H1 (cell line): ENCODE results near the gene ISOC2. TPM values are rescaled to one million over a fixed set of nuclear protein-coding genes. Genes with fewer than 3 reads are reported as not detected.

ENCODE experiments used
- CTCF ChIA-PET: fragments of 300-600 bp; sonication (Branson Sonifier 250); formaldehyde crosslinking; loops from one replicate; lab custom pipeline; 2021; ENCODE audit not compliant: partially characterized antibody; lab: Charles Lee
- POLR2A ChIA-PET: fragments of 300-600 bp; sonication (Branson Sonifier 250); formaldehyde crosslinking; loops from one replicate; lab custom pipeline; 2021; ENCODE audit warnings: inconsistent platforms; ENCODE audit not compliant: partially characterized antibody; lab: Charles Lee
- DNase-seq, 2 experiments: peaks; one replicate each; pipeline versions ENCODE4 v3.0.0 to v3.0.0-alpha.2; 2010 to 2022; ENCODE audit warnings: low spot score in 2 of 2, low read depth in 1 of 2, mixed read lengths in 1 of 2
- FAIRE-seq: peaks from 2 replicates; lab custom pipeline; 2011; peaks lifted over from hg19 to GRCh38; lab: Jason Lieb, UNC
- H2AFZ ChIP-seq: 2 replicates; pipeline ENCODE4 v1.8.1; 2012; ENCODE audit warnings: low read length, inconsistent platforms
- H2AK5ac ChIP-seq: 2 replicates; pipeline ENCODE4 v1.6.1; 2013; ENCODE audit warnings: low read depth, low read length
- H2BK120ac ChIP-seq: replicated peaks from 2 replicates; pipeline ENCODE3; 2013; ENCODE audit warnings: low read depth, low read length, inconsistent platforms
- H2BK12ac ChIP-seq: 2 replicates; pipeline ENCODE4 v1.6.1; 2013; ENCODE audit warnings: low read depth, low read length
- H2BK15ac ChIP-seq: 2 replicates; pipeline ENCODE4 v1.6.1; 2013; ENCODE audit warnings: low read length
- H2BK20ac ChIP-seq: 2 replicates; pipeline ENCODE4 v1.6.1; 2013; ENCODE audit warnings: low read length
- H2BK5ac ChIP-seq: 2 replicates; pipeline ENCODE4 v1.6.1; 2013; ENCODE audit warnings: low read depth, low read length
- H3K14ac ChIP-seq: 2 replicates; pipeline ENCODE4 v1.6.1; 2013; ENCODE audit warnings: inconsistent platforms; ENCODE audit not compliant: insufficient read length
- H3K18ac ChIP-seq: 2 replicates; pipeline ENCODE4 v1.6.1; 2013; ENCODE audit warnings: low read length; ENCODE audit errors: extremely low read depth
- H3K23ac ChIP-seq: 2 replicates; pipeline ENCODE4 v1.6.1; 2013; ENCODE audit warnings: inconsistent platforms; ENCODE audit not compliant: insufficient read length
- H3K23me2 ChIP-seq: 2 replicates; pipeline ENCODE4 v1.6.1; 2013; ENCODE audit warnings: low read depth, low read length
- H3K27ac ChIP-seq: 2 replicates; pipeline ENCODE4 v1.6.1; 2011; ENCODE audit warnings: low read depth, low read length, inconsistent platforms
- H3K27me3 ChIP-seq, 4 experiments: replicated peaks in 1 of 4; 1 replicate in 1 of 4; 2 replicates in 3 of 4; pipeline versions ENCODE4 v1.6.1 to v1.8.1; 2011 to 2013; ENCODE audit warnings: low read length in 3 of 4, mild to moderate bottlenecking in 3 of 4, inconsistent platforms in 2 of 4, mixed read lengths in 2 of 4, moderate library complexity in 1 of 4; ENCODE audit not compliant: control insufficient read depth in 3 of 4, insufficient read depth in 3 of 4; ENCODE audit errors: extremely low read depth in 1 of 4
- H3K36me3 ChIP-seq, 4 experiments: 2 replicates each; pipeline versions ENCODE4 v1.6.1 to v1.8.1; 2011 to 2013; ENCODE audit warnings: mild to moderate bottlenecking in 4 of 4, low read length in 3 of 4, moderate library complexity in 2 of 4, control low read depth in 1 of 4, inconsistent platforms in 1 of 4; ENCODE audit not compliant: insufficient read depth in 4 of 4, control insufficient read depth in 2 of 4
- H3K4ac ChIP-seq: replicated peaks from 2 replicates; pipeline ENCODE3; 2013; ENCODE audit warnings: low read length, low read depth, mixed read lengths, inconsistent platforms; ENCODE audit not compliant: insufficient read length
- H3K4me1 ChIP-seq, 4 experiments: replicated peaks in 1 of 4; 1 replicate in 1 of 4; 2 replicates in 3 of 4; pipeline versions ENCODE4 v1.6.1 to v1.8.1; 2011 to 2013; ENCODE audit warnings: low read length in 3 of 4, inconsistent platforms in 2 of 4, mixed read lengths in 1 of 4; ENCODE audit not compliant: insufficient read depth in 4 of 4, control insufficient read depth in 3 of 4
- H3K4me2 ChIP-seq, 2 experiments: 2 replicates each; pipeline versions ENCODE4 v1.6.1 to v1.8.1; 2011 to 2013; ENCODE audit warnings: low read depth in 2 of 2, low read length in 2 of 2, control low read depth in 1 of 2, inconsistent platforms in 1 of 2, mild to moderate bottlenecking in 1 of 2; ENCODE audit not compliant: insufficient read depth in 1 of 2
- H3K4me3 ChIP-seq, 4 experiments: fragments of 200-600, 300-600 bp in 1 of 4; sonication (generic), shearing (Covaris generic), sonication (Bioruptor Twin) in 1 of 4; 2 replicates each; pipeline versions ENCODE4 v1.5.1 to v1.8.1; 2011 to 2016; ENCODE audit warnings: low read length in 4 of 4, low read depth in 3 of 4, control low read depth in 2 of 4, inconsistent platforms in 2 of 4, mild to moderate bottlenecking in 2 of 4, mixed read lengths in 1 of 4, moderate library complexity in 1 of 4; ENCODE audit not compliant: insufficient read depth in 2 of 4; ENCODE audit errors: extremely low read depth in 1 of 4
- H3K56ac ChIP-seq: replicated peaks from 2 replicates; pipeline ENCODE3; 2013; ENCODE audit warnings: low read depth, mild to moderate bottlenecking, mixed read lengths, low read length, inconsistent platforms; ENCODE audit not compliant: insufficient read length
- H3K79me1 ChIP-seq: 2 replicates; pipeline ENCODE4 v1.6.1; 2013; ENCODE audit warnings: low read depth, low read length, control low read depth
- H3K79me2 ChIP-seq, 2 experiments: 2 replicates each; pipeline versions ENCODE4 v1.6.1 to v1.8.1; 2012 to 2013; ENCODE audit warnings: low read length in 2 of 2, mild to moderate bottlenecking in 2 of 2, inconsistent platforms in 1 of 2; ENCODE audit not compliant: insufficient read depth in 2 of 2, control insufficient read depth in 1 of 2
- H3K9ac ChIP-seq, 4 experiments: replicated peaks in 1 of 4; 1 replicate in 1 of 4; 2 replicates in 3 of 4; pipeline versions ENCODE4 v1.6.1 to v1.8.1; 2011 to 2013; ENCODE audit warnings: low read depth in 3 of 4, low read length in 3 of 4, control low read depth in 2 of 4, mild to moderate bottlenecking in 2 of 4, moderate library complexity in 2 of 4, inconsistent platforms in 1 of 4; ENCODE audit errors: extremely low read depth in 1 of 4
- H3K9me3 ChIP-seq, 2 experiments: 2 replicates each; pipeline versions ENCODE4 v1.6.1 to v1.8.1; 2012 to 2013; ENCODE audit warnings: mild to moderate bottlenecking in 2 of 2, moderate library complexity in 2 of 2, control low read depth in 1 of 2, inconsistent platforms in 1 of 2, low read depth in 1 of 2, low read length in 1 of 2, mixed read lengths in 1 of 2; ENCODE audit not compliant: insufficient read depth in 2 of 2
- H4K20me1 ChIP-seq, 2 experiments: replicated peaks in 1 of 2; 2 replicates each; pipeline versions ENCODE3 to v1.8.1; 2011 to 2013; ENCODE audit warnings: inconsistent platforms in 2 of 2, low read length in 2 of 2, mild to moderate bottlenecking in 1 of 2; ENCODE audit not compliant: insufficient read depth in 2 of 2, control insufficient read depth in 1 of 2
- H4K5ac ChIP-seq: 2 replicates; pipeline ENCODE4 v1.6.1; 2013; ENCODE audit warnings: low read length, low read depth, mixed read lengths, inconsistent platforms; ENCODE audit not compliant: insufficient read length
- H4K8ac ChIP-seq: 2 replicates; pipeline ENCODE4 v1.8.0; 2013; ENCODE audit warnings: mild to moderate bottlenecking, moderate library complexity, low read length, inconsistent platforms; ENCODE audit not compliant: insufficient read depth; ENCODE audit errors: extremely low read depth
- H4K91ac ChIP-seq: replicated peaks from 2 replicates; pipeline ENCODE3; 2013; ENCODE audit warnings: low read length, mixed read lengths, inconsistent platforms; ENCODE audit not compliant: insufficient read length
- CHD2 ChIP-seq: IDR thresholded peaks from 2 replicates; pipeline ENCODE4 v1.6.1; 2012; ENCODE audit warnings: low read length, improper control_type of control experiment
- JUN ChIP-seq: IDR thresholded peaks from 2 replicates; pipeline ENCODE4 v1.6.1; 2011; ENCODE audit warnings: low read depth, mild to moderate bottlenecking, improper control_type of control experiment, low read length
- RXRA ChIP-seq: IDR thresholded peaks from 2 replicates; pipeline ENCODE4 v1.6.1; 2011; ENCODE audit warnings: low read depth, mild to moderate bottlenecking, low read length, moderate library complexity; ENCODE audit not compliant: insufficient read depth
- SAP30 ChIP-seq: fragments of 300-600 bp; sonication (generic); IDR thresholded peaks from 2 replicates; pipeline ENCODE4 v1.7.1; 2012; ENCODE audit warnings: low read length, moderate library complexity, mild to moderate bottlenecking, inconsistent platforms; ENCODE audit not compliant: insufficient read depth, insufficient replicate concordance
- SIRT6 ChIP-seq: IDR thresholded peaks from one replicate; pipeline ENCODE4 v1.7.1; 2012; ENCODE audit warnings: low read length, inconsistent platforms
- SP4 ChIP-seq: IDR thresholded peaks from 2 replicates; pipeline ENCODE4 v1.6.1; 2012; ENCODE audit warnings: low read length, inconsistent platforms
- SRF ChIP-seq: IDR thresholded peaks from 2 replicates; pipeline ENCODE4 v1.6.1; 2011; ENCODE audit warnings: mild to moderate bottlenecking, low read depth, low read length, moderate library complexity
- SUZ12 ChIP-seq: fragments of 200-600 bp; sonication (generic); IDR thresholded peaks from 2 replicates; pipeline ENCODE4 v1.6.1; 2012; ENCODE audit warnings: mild to moderate bottlenecking, inconsistent platforms, low read length, moderate library complexity, mixed read lengths
- TCF12 ChIP-seq: IDR thresholded peaks from 2 replicates; pipeline ENCODE4 v1.6.1; 2011; ENCODE audit warnings: low read depth, mild to moderate bottlenecking, low read length
- WGBS, 2 experiments: shearing (Covaris generic) in 1 of 2; methylation state at CpG; one replicate each; pipeline versions ENCODE4 v1.1.6 to v1.1.7; 2013 to 2015; ENCODE audit warnings: low lambda C conversion rate in 2 of 2, mixed read lengths in 2 of 2, inconsistent platforms in 1 of 2, low coverage in 1 of 2, missing lambda C conversion rate in 1 of 2; ENCODE audit not compliant: insufficient replicate concordance in 2 of 2, insufficient coverage in 1 of 2, insufficient read length in 1 of 2; ENCODE audit errors: extremely low coverage in 1 of 2, missing lambda C conversion rate in 1 of 2; 5-methylcytosine and 5-hydroxymethylcytosine counted together
- polyA plus RNA-seq, 7 experiments: library from polyadenylated mRNA; depleted of rRNA in 3 of 7; stranded (reverse) in 5 of 7; unstranded in 2 of 7; fragments of >200 nt in 5 of 7; fragments of 200-250 nt in 2 of 7; gene quantifications; 1 replicate in 5 of 7; 2 replicates in 1 of 7; 4 replicates in 1 of 7; pipeline versions ENCODE4 v1.2.1 to v1.2.3, GENCODE V29; 2011 to 2013; ENCODE audit warnings: missing spikeins in 2 of 7, mixed read lengths in 2 of 7
- total RNA-seq: library from RNA; stranded (reverse); fragmentation: NEBNext Ultra II Directional; extraction: Animal tissue kit (Norgen Biotek cat#: 25700); gene quantifications from 2 replicates; pipeline ENCODE4 v1.2.1, GENCODE V29; 2021

The ISOC2 gene
- total and polyA plus RNA-seq, 2 of the 8 experiments (the other 6 are each of a cell fraction or from before 2014, with no cell fraction given) = 96.9 to 152 TPM

- ChIA-PET POLR2A (interaction anchor here (1.1 to 2.6 kb wide), 5 partner anchors 9 to 96 kb away, joined by 3 to 15 read pairs (median 4); partner anchors contain the start of genes NAT14 and UBE2S), CTCF (interaction anchor here (0.7 to 2.7 kb wide), 14 partner anchors 9 to 1065 kb away, joined by 3 to 31 read pairs (median 8); partner anchors contain the start of genes NAT14, SBK3 and ZNF628)
- Histone ChIP-seq H3K23me2 (no peaks in the 10 kb centered on the region), H2BK12ac (no peak overlapping the region), H4K8ac (no peak overlapping the region), H3K27me3 (peaks cover 11 to 23% (median 17%) of the 10 kb centered on the region in 4 experiments), H3K9ac (no peak overlapping the region), H3K4me1 (no peaks in the 10 kb centered on the region), H2AFZ (no peak overlapping the region), H4K91ac (no peak overlapping the region), H2BK15ac (no peak overlapping the region), H2AK5ac (no peak overlapping the region), H3K27ac (no peak overlapping the region), H3K79me2 (no peaks in the 10 kb centered on the region), H4K5ac (no peak overlapping the region), H2BK120ac (no peak overlapping the region), H3K14ac (no peak overlapping the region), H3K4me2 (no peak overlapping the region), H3K4me3 (no peak overlapping the region), H3K18ac (no peak overlapping the region), H3K4ac (no peak overlapping the region), H3K56ac (no peak overlapping the region), H3K36me3 (peaks cover 0 to 3% (median 0%) of the 10 kb centered on the region in 4 experiments; a peak in 1 of 8 replicates), H2BK20ac (no peak overlapping the region), H2BK5ac (no peak overlapping the region), H4K20me1 (no peaks in the 10 kb centered on the region), H3K23ac (no peak overlapping the region), H3K79me1 (no peaks in the 10 kb centered on the region), H3K9me3 (peaks cover 8 to 9% of the 10 kb centered on the region in 2 experiments; a peak in 3 of 4 replicates)
- 80% methylated on average over 17 of the region's 17 CpGs; no CpG with 5 or more reads in 1 of the 2 experiments for WGBS, 2 experiments
- TF ChIP-seq JUN (no peak), RXRA (no peak), SRF (no peak), SUZ12 (no peak), SP4 (no peak), CHD2 (no peak), SAP30 (no peak), SIRT6 (no peak), TCF12 (no peak)
- DNase-seq (no peak), FAIRE-seq (no peak)
These were observed 41.7 kb upstream of the ISOC2 start for GRCh38 chr19:55503157-55503501.
